Forelimb muscle (tissue), 1 donor: Measurements from ENCODE around the gene HOXC13. TPM values are rescaled to one million over a fixed set of nuclear protein-coding genes. Genes with fewer than 3 reads are reported as not detected.

Experiments
- DNase-seq: peaks from one replicate; pipeline ENCODE4 v3.0.0-alpha.2; 2013; ENCODE audit warnings: low read depth
- polyA plus RNA-seq: library from polyadenylated mRNA; unstranded; fragments of 120-200 nt; gene quantifications from one replicate; pipeline ENCODE4 v1.2.1, GENCODE V29; 2013; ENCODE audit not compliant: insufficient read length

HOXC13 gene
- polyA plus RNA-seq, 1 donor: not detected

- no peak for DNase-seq
These were observed 31.8 kb downstream of the HOXC13 start for GRCh38 chr12:53970451-53970850.

GRCh38 chr12:53971129-53971528 lies 32.5 kb downstream of the HOXC13 start:
- no peak for DNase-seq

GRCh38 chr12:53971686-53972085 lies 33.1 kb downstream of the HOXC13 start:
- DNase-seq: no peak

GRCh38 chr12:53972152-53972702 lies 33.6 kb downstream of the HOXC13 start:
- no peak for DNase-seq

- no peak for DNase-seq
These were observed 34.1 kb downstream of the HOXC13 start, which contains the start of gene HOXC11 for GRCh38 chr12:53972722-53973235. Gene HOXC11, plus strand, starts transcription at chr12:53973126. Its CDS starts 116 bp downstream, at chr12:53973242.

DNA sequence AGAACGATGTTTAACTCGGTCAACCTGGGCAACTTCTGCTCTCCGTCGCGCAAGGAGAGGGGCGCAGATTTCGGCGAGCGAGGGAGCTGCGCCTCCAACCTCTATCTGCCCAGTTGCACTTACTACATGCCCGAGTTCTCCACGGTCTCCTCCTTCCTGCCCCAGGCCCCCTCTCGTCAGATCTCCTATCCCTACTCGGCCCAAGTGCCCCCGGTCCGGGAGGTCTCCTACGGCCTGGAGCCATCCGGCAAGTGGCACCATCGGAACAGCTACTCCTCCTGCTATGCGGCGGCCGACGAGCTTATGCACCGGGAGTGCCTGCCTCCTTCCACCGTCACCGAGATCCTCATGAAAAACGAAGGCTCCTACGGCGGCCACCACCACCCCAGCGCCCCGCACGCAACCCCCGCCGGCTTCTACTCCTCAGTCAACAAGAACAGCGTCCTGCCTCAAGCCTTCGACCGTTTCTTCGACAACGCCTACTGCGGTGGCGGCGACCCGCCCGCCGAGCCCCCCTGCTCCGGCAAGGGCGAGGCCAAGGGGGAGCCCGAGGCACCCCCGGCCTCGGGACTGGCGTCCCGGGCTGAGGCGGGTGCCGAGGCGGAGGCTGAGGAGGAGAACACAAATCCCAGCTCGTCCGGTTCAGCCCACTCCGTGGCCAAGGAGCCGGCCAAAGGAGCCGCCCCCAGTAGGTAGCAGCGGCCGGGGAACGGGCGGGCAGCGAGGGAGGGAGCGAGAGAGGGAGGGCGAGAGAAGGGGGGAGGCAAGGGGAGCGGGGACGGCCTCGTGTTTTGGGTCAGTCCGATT lies 34.8 kb downstream of the HOXC13 start:
- DNase-seq: no peak

DNA sequence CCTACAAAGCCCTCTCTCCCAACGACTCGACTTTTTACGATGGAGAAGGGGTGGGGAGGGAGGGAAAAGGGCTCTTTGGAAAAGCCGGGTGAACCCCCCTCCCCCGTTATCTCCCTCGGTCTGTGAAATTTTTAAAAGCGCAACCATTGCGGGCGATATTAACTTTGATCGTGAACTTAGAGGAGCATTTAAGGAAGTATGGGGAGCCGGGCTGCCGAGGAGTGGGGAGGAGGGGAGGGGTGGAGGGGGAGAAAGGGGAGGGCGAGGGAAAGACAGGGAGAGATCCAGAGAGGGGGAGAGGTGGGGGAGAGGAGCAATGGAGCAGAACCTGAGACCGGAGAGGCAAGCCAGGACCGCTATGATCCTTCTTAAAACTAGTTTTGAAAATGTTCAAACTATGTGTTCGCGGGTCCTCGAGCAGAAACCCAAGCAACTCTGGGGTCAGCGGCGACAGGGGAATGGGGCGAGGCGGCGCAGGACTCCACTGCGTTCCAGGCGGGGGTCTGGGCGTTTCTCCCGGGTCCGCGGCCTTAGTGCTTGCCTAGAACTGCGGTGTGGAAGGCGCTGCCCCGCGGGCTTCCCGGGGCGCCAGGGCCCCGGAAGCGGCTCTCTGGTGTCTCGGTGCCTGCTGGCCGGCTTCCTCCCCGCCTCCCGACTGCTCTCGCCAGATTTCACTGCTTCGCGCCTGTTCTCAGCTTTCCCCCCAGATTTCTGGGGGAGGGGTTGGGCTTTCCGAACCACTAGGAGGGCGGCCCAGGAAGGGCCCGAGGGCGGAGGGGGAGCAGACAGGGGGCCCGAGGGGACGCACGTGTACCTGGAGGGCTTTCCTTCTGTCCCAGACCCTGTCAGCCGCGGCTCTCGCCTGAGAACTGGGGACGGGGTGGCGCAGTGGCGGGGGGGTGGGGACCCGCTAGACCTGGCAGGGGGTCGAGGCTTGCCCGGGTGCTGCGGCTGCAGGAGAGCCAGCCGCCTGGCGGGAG lies 35.7 kb downstream of the HOXC13 start, which contains the start of gene HOTAIR:
TSS of gene HOTAIR (minus strand) at position 871 of the 980 bp plus-strand sequence.
- DNase-seq: no peak

GRCh38 chr12:53975064-53975471 lies 36.4 kb downstream of the HOXC13 start:
- no peak for DNase-seq

DNA sequence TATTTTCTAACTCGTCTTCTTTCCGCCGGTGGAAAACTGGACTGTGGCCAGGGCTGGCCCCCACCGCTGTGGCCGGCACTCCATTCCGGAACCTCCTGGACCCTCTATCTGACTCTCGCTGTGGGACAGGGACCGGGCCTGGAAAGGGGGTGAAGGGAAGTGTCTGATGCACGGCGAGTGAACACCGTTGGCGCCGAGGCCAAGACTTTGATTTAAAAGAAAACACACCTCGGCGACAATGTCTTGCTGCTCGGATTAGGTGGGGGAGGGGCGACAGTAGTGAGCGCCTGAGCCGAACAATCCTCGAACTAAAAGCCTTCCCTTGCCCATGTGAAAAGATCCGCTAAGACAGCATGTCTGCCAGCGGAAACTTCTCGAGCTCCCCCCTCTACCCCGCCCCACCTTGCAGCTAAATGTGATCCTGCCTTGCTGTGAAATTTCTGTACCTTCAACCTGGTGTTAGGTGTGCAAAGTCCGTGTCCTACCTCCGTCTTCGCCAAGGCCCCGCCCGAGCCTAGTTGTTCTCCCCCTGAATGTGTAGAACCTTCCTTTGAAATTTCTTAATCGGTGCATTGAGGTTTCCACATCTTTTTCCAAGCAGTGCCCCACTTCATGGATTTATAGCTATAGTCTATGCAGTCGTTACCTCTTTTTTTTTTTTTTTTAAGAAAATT lies 37.0 kb downstream of the HOXC13 start:
- no peak for DNase-seq

- no peak for DNase-seq
These were observed 37.7 kb downstream of the HOXC13 start for GRCh38 chr12:53976172-53976822.

DNA sequence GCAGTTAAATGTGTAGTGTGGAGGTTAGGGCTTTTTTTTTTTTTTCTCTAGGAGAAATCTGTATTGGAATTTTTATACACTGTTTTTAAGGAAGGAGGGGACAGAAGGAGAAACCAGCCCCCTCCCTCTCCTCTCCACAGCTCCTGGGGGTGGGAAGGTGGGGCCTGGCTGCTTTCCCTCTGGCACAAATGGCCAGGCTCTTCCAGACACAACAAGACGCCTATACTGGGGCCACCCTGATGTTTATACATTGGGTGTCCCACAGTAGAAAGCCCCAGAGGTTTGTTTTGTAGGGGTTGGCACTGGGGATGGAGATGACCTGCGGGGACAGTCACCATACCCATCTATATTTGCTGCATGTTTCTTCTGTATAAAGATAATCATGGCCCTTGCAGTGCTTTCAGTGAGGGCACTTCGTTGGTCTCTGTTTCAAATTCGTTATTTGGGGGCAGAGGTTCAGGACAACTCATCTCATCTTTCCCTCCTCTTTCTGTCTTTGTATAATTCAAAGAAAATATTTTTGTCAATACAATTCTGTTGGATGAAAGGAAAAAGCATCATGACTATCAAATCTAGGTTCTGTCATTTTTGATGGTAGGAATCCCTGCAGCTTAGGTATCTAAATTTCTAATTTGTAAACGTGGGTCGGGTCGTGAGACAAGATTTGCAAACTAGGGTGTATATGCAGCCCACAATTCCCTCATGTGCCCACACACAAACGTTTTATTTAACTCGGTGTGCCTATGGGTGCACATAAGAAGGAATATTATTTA lies 38.4 kb downstream of the HOXC13 start:
- no peak for DNase-seq

DNA sequence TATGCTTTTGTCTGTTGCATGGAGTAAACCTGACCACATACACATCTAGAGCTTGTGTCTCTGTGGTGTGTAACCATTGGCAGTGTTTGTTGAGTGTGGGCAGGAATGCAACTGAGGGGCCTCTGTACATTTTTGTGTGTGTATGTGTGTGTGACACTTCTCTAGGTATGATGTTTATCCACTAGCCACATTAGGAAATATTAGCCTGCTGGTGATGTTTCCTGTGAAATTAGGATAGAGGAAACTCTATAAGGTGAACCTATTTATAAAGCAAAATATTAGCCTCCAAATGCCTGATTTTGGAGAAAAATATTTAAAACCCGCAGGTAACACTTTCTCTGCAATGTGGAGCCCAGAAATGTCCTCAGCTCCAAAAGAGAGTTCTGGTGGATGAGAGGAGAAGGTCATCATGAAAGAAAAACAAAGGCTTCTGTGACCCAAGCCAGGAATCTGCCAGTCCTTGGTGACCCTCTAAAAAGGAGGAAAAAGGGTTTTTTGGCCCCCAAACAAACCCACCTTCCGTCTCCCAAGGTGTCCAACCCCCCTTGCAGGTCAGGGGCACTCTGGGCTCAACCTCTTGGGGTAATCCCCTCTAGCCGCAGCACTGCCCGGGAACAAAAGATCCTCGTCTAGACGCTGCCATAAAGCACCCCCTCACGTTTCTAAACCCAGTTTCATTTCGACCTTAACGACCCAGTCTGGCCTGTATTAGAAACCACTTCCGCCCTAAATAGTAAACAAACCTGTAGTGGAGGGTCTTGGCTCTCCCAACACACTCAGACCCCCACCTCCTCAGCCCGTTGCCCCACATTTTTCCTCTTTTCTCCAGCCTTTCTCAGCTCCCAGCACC lies 39.2 kb downstream of the HOXC13 start:
- DNase-seq: no peak

GRCh38 chr12:53978477-53979356 lies 40.1 kb downstream of the HOXC13 start:
- DNase-seq: no peak

DNA sequence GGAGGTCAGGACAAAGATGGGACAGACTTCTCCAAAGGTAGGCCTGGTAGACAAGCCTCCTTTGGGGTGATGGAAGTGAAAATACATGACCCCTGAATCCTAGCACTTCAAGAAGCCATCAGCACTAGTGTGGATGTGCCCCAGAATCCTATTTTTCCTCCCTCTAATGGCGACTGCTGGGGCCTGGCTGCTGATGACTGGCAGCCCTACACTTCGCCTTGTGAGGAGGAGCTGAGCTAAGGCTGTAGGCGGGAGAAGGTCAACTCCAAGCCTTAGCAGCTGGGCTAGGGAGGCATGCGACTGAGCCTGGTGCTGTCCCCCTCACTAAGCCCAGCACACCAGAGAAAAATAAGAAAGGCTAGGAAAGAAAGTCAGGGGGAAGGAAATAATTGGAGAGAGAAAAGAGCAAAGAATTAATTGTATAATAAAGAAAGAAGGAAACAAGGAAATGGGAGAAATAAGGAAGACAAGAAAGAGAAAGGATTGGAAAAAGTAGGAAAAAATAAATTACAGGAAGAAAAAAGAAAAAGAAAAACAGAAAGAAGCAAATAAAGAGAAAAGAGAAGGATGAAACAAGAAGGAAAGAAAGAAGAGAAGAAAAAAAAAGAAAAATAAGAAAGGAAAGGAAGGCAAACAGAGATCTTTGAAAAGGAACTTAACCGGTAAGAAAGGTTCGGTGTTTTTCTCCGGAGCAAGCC lies 41.6 kb downstream of the HOXC13 start:
- no peak for DNase-seq

DNA sequence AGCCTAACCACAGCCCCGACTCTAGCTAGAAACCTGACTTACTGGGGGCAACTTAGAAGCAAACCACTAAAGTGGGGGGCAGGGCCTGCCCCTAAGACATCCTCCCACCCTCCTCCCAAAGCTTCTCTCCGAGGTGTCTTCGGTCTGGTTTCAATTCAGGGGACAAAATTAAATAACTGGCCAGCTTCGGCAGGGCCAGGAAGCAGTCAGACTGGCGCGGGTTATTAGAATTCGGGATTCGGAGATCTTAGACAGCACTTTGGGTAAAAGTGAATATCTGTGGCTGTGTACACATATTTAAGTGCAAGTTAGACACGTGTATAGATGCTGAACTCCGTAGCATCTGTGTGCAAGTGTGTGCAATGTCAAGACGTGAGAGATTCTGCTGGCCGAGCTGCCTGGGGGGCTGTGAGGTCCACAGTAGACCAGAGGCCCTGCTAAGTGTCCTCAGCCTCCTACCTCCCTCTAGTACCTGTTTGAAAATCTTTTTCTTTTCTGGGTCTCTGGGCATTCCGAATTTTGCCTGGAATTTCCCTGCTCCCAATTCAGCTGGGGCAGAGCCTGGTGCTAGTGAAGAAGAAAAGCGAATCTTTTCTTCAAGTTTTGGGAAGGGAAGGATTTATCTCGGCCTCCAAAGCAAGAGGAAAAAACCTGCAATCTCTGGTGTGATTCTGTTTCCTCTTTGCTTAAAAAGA lies 42.3 kb downstream of the HOXC13 start:
- DNase-seq: no peak
